SK-N-SH (cell line): ENCODE results near the gene ARHGAP42. TPM values are rescaled to one million over a fixed set of nuclear protein-coding genes. Genes with fewer than 3 reads are reported as not detected.

Source experiments
- CTCF ChIA-PET: fragments of 300-600, 350-600 bp; formaldehyde crosslinking; extraction: SDS; loops from one replicate; lab custom pipeline; 2021; lab: Yijun Ruan, JAX
- POLR2A ChIA-PET: fragments of 350-600 bp; sonication (Branson Sonifier 250); formaldehyde crosslinking; extraction: SDS; loops from one replicate; lab custom pipeline; 2020; ENCODE audit warnings: antibody characterized with exemption, inconsistent platforms; lab: Yijun Ruan, JAX
- DNase-seq: peaks from one replicate; pipeline ENCODE4 v3.0.0; 2012
- H2AFZ ChIP-seq: fragments of 200-600 bp; sonication (generic); 2 replicates; pipeline ENCODE4 v1.8.1; 2016; ENCODE audit warnings: antibody characterized with exemption, mild to moderate bottlenecking, low read depth
- H3F3A ChIP-seq: fragments of 200-600 bp; sonication (generic); replicated peaks from 2 replicates; pipeline ENCODE3; 2016; ENCODE audit warnings: antibody characterized with exemption, mild to moderate bottlenecking; ENCODE audit not compliant: insufficient read depth
- H3K27ac ChIP-seq, 2 experiments: fragments of 200-500 bp in 1 of 2; fragments of 200-600 bp in 1 of 2; sonication (Bioruptor generic) in 1 of 2; sonication (generic), shearing (Covaris generic) in 1 of 2; 2 replicates each; pipeline versions ENCODE4 v1.5.1 to v1.6.1; 2014 to 2016; ENCODE audit warnings: low read depth in 2 of 2, inconsistent platforms in 1 of 2, low read length in 1 of 2, mild to moderate bottlenecking in 1 of 2, mixed read lengths in 1 of 2
- H3K27me3 ChIP-seq: fragments of 200-600 bp; sonication (generic), shearing (Covaris generic); 2 replicates; pipeline ENCODE4 v1.6.1; 2016; ENCODE audit warnings: mixed run types; ENCODE audit not compliant: insufficient read depth
- H3K36me3 ChIP-seq, 2 experiments: fragments of 200-500 bp in 1 of 2; fragments of 200-600 bp in 1 of 2; sonication (Bioruptor generic) in 1 of 2; sonication (generic) in 1 of 2; replicated peaks in 1 of 2; 2 replicates each; pipeline versions ENCODE3 to v1.5.1; 2014 to 2016; ENCODE audit warnings: low read length in 1 of 2, mild to moderate bottlenecking in 1 of 2; ENCODE audit not compliant: insufficient read depth in 2 of 2, control insufficient read depth in 1 of 2
- H3K4me1 ChIP-seq, 2 experiments: fragments of 200-500 bp in 1 of 2; fragments of 200-600 bp in 1 of 2; sonication (Bioruptor generic) in 1 of 2; sonication (generic), shearing (Covaris generic) in 1 of 2; 2 replicates each; pipeline versions ENCODE4 v1.5.1 to v1.6.1; 2014 to 2016; ENCODE audit warnings: low read depth in 1 of 2, low read length in 1 of 2, mixed run types in 1 of 2; ENCODE audit not compliant: insufficient read depth in 2 of 2, control insufficient read depth in 1 of 2
- H3K4me2 ChIP-seq: fragments of 200-600 bp; sonication (generic), shearing (Covaris generic); 2 replicates; pipeline ENCODE4 v1.6.1; 2017; ENCODE audit warnings: mixed run types
- H3K4me3 ChIP-seq, 2 experiments: fragments of 200-500 bp in 1 of 2; fragments of 200-600 bp in 1 of 2; sonication (Bioruptor generic) in 1 of 2; sonication (generic), shearing (Covaris generic) in 1 of 2; 2 replicates each; pipeline versions ENCODE4 v1.5.1 to v1.8.1; 2014 to 2016; ENCODE audit warnings: low read depth in 2 of 2, inconsistent platforms in 1 of 2, low read length in 1 of 2, mild to moderate bottlenecking in 1 of 2, mixed read lengths in 1 of 2, moderate library complexity in 1 of 2
- H3K79me2 ChIP-seq: fragments of 200-600 bp; sonication (generic); 2 replicates; pipeline ENCODE4 v1.8.1; 2017; ENCODE audit warnings: mild to moderate bottlenecking; ENCODE audit not compliant: insufficient read depth
- H3K9ac ChIP-seq: fragments of 200-600 bp; sonication (generic); 2 replicates; pipeline ENCODE4 v1.6.1; 2017; ENCODE audit warnings: mixed run types
- H3K9me2 ChIP-seq: fragments of 200-600 bp; sonication (generic); 2 replicates; pipeline ENCODE4 v1.6.1; 2017; ENCODE audit warnings: mixed run types
- H3K9me3 ChIP-seq: fragments of 200-600 bp; sonication (generic); 2 replicates; pipeline ENCODE4 v1.6.1; 2017; ENCODE audit warnings: mixed run types, mild to moderate bottlenecking, moderate library complexity
- H4K20me1 ChIP-seq: fragments of 200-600 bp; sonication (generic); 2 replicates; pipeline ENCODE4 v1.6.1; 2017; ENCODE audit warnings: mild to moderate bottlenecking, mixed run types; ENCODE audit not compliant: insufficient read depth
- CHD2 ChIP-seq: fragments of 150-350 bp; IDR thresholded peaks from 2 replicates; pipeline ENCODE4 v1.6.1; 2018; ENCODE audit warnings: low read length; ENCODE audit not compliant: partially characterized antibody
- FOXJ3 ChIP-seq: sonication (generic); formaldehyde crosslinking; IDR thresholded peaks from 2 replicates; pipeline ENCODE4 v1.5.1; 2020; ENCODE audit warnings: mild to moderate bottlenecking, missing genetic modification reagents
- GATA2 ChIP-seq: sonication (generic); formaldehyde crosslinking; IDR thresholded peaks from 2 replicates; pipeline ENCODE4 v1.5.0; 2020; ENCODE audit warnings: mild to moderate bottlenecking, missing genetic modification reagents
- MXI1 ChIP-seq: IDR thresholded peaks from 2 replicates; pipeline ENCODE4 v1.6.1; 2012; ENCODE audit warnings: mild to moderate bottlenecking, low read depth, low read length, improper control_type of control experiment
- RCOR1 ChIP-seq: fragments of 150-350 bp; IDR thresholded peaks from 2 replicates; pipeline ENCODE4 v1.6.1; 2017; ENCODE audit warnings: antibody characterized with exemption, low read length
- SIN3A ChIP-seq: IDR thresholded peaks from 2 replicates; pipeline ENCODE4 v1.6.1; 2012; ENCODE audit warnings: low read depth, mild to moderate bottlenecking, low read length, moderate library complexity, borderline replicate concordance
- TCF12 ChIP-seq: IDR thresholded peaks from 2 replicates; pipeline ENCODE4 v1.4.0; 2012
- TEAD4 ChIP-seq: IDR thresholded peaks from 2 replicates; pipeline ENCODE4 v1.4.0; 2012; ENCODE audit warnings: mild to moderate bottlenecking, borderline replicate concordance; ENCODE audit not compliant: insufficient read depth
- USF1 ChIP-seq: IDR thresholded peaks from 2 replicates; pipeline ENCODE4 v1.4.0; 2012; ENCODE audit warnings: low read depth, borderline replicate concordance
- WGBS: methylation state at CpG from one replicate; pipeline ENCODE4 v1.1.6; 2017; ENCODE audit warnings: low lambda C conversion rate; 5-methylcytosine and 5-hydroxymethylcytosine counted together
- polyA plus RNA-seq, 3 experiments: library from polyadenylated mRNA; depleted of rRNA; stranded (reverse); fragments of >200 nt; gene quantifications; 2 replicates each; pipeline ENCODE4 v1.2.3, GENCODE V29; 2012
- TF ChIP-seq, protein P1 (sequence below): IDR thresholded peaks from 2 replicates; pipeline ENCODE4 v1.4.0; 2012; ENCODE audit warnings: low read depth, borderline replicate concordance
- TF ChIP-seq, protein P2 (sequence below): IDR thresholded peaks from 2 replicates; pipeline ENCODE4 v1.6.1; 2012; ENCODE audit warnings: mild to moderate bottlenecking, low read depth, low read length, moderate library complexity
- TF ChIP-seq, protein P3 (sequence below): fragments of 150-350 bp; IDR thresholded peaks from 2 replicates; pipeline ENCODE4 v1.6.1; 2016; ENCODE audit warnings: mild to moderate bottlenecking, low read depth, low read length
- TF ChIP-seq, protein P4 (sequence below): fragments of 200-600 bp; sonication (generic); IDR thresholded peaks from 2 replicates; pipeline ENCODE4 v1.6.1; 2017; ENCODE audit warnings: antibody characterized with exemption, mild to moderate bottlenecking, moderate library complexity

Gene ARHGAP42
- polyA plus RNA-seq, 1 of the 3 experiments (the other 2 are of a cell fraction): 0.02 TPM

GRCh38 chr11:100860318-100861155 is 173.4 kb downstream of the ARHGAP42 start (continued):
- TF ChIP-seq, protein P1, sequence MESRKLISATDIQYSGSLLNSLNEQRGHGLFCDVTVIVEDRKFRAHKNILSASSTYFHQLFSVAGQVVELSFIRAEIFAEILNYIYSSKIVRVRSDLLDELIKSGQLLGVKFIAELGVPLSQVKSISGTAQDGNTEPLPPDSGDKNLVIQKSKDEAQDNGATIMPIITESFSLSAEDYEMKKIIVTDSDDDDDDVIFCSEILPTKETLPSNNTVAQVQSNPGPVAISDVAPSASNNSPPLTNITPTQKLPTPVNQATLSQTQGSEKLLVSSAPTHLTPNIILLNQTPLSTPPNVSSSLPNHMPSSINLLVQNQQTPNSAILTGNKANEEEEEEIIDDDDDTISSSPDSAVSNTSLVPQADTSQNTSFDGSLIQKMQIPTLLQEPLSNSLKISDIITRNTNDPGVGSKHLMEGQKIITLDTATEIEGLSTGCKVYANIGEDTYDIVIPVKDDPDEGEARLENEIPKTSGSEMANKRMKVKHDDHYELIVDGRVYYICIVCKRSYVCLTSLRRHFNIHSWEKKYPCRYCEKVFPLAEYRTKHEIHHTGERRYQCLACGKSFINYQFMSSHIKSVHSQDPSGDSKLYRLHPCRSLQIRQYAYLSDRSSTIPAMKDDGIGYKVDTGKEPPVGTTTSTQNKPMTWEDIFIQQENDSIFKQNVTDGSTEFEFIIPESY: no peak
- no peak for TF ChIP-seq TCF12

- Histone ChIP-seq H3K36me3 (no peaks in the 10 kb centered on the region), H3K79me2 (no peaks in the 10 kb centered on the region), H3K4me2 (no peak overlapping the region), H3K27ac (no peak overlapping the region), H3F3A (no peaks in the 10 kb centered on the region), H3K27me3 (no peaks in the 10 kb centered on the region; the same call in 1 of the 2 replicates)
- WGBS: 13% methylated on average over 3 of the region's 3 CpGs
- DNase-seq: no peak
- TF ChIP-seq FOXJ3 (CRISPR knock-in tag) (no peak), TEAD4 (no peak), USF1 (no peak), SIN3A (no peak), MXI1 (no peak), CHD2 (no peak), RCOR1 (no peak), GATA2 (no peak)
- TF ChIP-seq, protein P1: no peak
- TF ChIP-seq, protein P2, sequence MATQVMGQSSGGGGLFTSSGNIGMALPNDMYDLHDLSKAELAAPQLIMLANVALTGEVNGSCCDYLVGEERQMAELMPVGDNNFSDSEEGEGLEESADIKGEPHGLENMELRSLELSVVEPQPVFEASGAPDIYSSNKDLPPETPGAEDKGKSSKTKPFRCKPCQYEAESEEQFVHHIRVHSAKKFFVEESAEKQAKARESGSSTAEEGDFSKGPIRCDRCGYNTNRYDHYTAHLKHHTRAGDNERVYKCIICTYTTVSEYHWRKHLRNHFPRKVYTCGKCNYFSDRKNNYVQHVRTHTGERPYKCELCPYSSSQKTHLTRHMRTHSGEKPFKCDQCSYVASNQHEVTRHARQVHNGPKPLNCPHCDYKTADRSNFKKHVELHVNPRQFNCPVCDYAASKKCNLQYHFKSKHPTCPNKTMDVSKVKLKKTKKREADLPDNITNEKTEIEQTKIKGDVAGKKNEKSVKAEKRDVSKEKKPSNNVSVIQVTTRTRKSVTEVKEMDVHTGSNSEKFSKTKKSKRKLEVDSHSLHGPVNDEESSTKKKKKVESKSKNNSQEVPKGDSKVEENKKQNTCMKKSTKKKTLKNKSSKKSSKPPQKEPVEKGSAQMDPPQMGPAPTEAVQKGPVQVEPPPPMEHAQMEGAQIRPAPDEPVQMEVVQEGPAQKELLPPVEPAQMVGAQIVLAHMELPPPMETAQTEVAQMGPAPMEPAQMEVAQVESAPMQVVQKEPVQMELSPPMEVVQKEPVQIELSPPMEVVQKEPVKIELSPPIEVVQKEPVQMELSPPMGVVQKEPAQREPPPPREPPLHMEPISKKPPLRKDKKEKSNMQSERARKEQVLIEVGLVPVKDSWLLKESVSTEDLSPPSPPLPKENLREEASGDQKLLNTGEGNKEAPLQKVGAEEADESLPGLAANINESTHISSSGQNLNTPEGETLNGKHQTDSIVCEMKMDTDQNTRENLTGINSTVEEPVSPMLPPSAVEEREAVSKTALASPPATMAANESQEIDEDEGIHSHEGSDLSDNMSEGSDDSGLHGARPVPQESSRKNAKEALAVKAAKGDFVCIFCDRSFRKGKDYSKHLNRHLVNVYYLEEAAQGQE: no peak
- TF ChIP-seq, protein P3, sequence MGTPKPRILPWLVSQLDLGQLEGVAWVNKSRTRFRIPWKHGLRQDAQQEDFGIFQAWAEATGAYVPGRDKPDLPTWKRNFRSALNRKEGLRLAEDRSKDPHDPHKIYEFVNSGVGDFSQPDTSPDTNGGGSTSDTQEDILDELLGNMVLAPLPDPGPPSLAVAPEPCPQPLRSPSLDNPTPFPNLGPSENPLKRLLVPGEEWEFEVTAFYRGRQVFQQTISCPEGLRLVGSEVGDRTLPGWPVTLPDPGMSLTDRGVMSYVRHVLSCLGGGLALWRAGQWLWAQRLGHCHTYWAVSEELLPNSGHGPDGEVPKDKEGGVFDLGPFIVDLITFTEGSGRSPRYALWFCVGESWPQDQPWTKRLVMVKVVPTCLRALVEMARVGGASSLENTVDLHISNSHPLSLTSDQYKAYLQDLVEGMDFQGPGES: no peak
- TF ChIP-seq, protein P4, sequence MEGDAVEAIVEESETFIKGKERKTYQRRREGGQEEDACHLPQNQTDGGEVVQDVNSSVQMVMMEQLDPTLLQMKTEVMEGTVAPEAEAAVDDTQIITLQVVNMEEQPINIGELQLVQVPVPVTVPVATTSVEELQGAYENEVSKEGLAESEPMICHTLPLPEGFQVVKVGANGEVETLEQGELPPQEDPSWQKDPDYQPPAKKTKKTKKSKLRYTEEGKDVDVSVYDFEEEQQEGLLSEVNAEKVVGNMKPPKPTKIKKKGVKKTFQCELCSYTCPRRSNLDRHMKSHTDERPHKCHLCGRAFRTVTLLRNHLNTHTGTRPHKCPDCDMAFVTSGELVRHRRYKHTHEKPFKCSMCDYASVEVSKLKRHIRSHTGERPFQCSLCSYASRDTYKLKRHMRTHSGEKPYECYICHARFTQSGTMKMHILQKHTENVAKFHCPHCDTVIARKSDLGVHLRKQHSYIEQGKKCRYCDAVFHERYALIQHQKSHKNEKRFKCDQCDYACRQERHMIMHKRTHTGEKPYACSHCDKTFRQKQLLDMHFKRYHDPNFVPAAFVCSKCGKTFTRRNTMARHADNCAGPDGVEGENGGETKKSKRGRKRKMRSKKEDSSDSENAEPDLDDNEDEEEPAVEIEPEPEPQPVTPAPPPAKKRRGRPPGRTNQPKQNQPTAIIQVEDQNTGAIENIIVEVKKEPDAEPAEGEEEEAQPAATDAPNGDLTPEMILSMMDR: no peak
- TF ChIP-seq, all 33 proteins: peak for 0
- Histone ChIP-seq H3K9me2 (no peaks in the 10 kb centered on the region), H3K4me3 (no peak overlapping the region), H3K9me3 (no peaks in the 10 kb centered on the region), H3K9ac (no peak overlapping the region), H4K20me1 (no peaks in the 10 kb centered on the region), H3K4me1 (0 out of 4 replicates have a peak, but pooled peaks cover 0 to 3% of the 10 kb centered on the region in 2 experiments), H2AFZ (no peak overlapping the region)
- POLR2A ChIA-PET: no interaction called here
- CTCF ChIA-PET: no interaction called here
These were observed 174.1 kb downstream of the ARHGAP42 start for GRCh38 chr11:100861212-100861611.
